Left lung (tissue), 10 donors: Measurements from ENCODE around the gene FLT1. TPM values are rescaled to one million over a fixed set of nuclear protein-coding genes. Genes with fewer than 3 reads are reported as not detected.

Source experiments
- ATAC-seq: fragments of 200-7000 bp; cut with Tn5 transposase; one replicate; pipeline ENCODE4 v1.9.1; 2020; ENCODE audit warnings: moderate library complexity
- DNase-seq, 4 donors: peaks; one replicate each; pipeline ENCODE4 v3.0.0-alpha.2; 2013 to 2020
- H3K27ac ChIP-seq, 2 donors: fragments of 200-600 bp; sonication (generic) in 1 of 2; one replicate each; pipeline versions ENCODE4 v1.5.0 to v1.8.0; 2020 to 2021
- H3K27me3 ChIP-seq, 2 donors: fragments of 200-600 bp; sonication (generic) in 1 of 2; one replicate each; pipeline versions ENCODE4 v1.5.0 to v1.8.0; 2020 to 2021
- H3K36me3 ChIP-seq, 2 donors: fragments of 200-600 bp; sonication (generic) in 1 of 2; one replicate each; pipeline versions ENCODE4 v1.5.0 to v1.8.0; 2020 to 2021
- H3K4me1 ChIP-seq, 2 donors: fragments of 200-600 bp; one replicate each; pipeline ENCODE4 v1.8.0; 2021
- H3K4me3 ChIP-seq, 2 donors: fragments of 200-600 bp; sonication (generic) in 1 of 2; one replicate each; pipeline versions ENCODE4 v1.5.0 to v1.8.0; 2020 to 2021; ENCODE audit warnings: mild to moderate bottlenecking in 1 of 2
- H3K9me3 ChIP-seq, 2 donors: fragments of 200-600 bp; sonication (generic) in 1 of 2; one replicate each; pipeline versions ENCODE4 v1.5.0 to v1.8.0; 2020 to 2021
- CTCF ChIP-seq, 2 donors: fragments of 200-600 bp; sonication (generic) in 1 of 2; IDR thresholded peaks; one replicate each; pipeline versions ENCODE4 v1.5.0 to v1.8.0; 2021; ENCODE audit warnings: antibody characterized with exemption in 2 of 2
- intact Hi-C, 2 donors: fragments of 100-400 bp; cut with DNase I; formaldehyde crosslinking; loops; one replicate each; pipeline versions ENCODE4 v1.11.2 to v1.14.2; 2022
- polyA plus RNA-seq, 6 donors: library from polyadenylated mRNA; unstranded; fragments of 120-200 nt; gene quantifications; one replicate each; pipeline ENCODE4 v1.2.1, GENCODE V29; 2013; ENCODE audit not compliant: insufficient read length in 6 of 6
- total RNA-seq, 2 donors: library from RNA; stranded (reverse); fragmentation: NEBNext Ultra II Directional; extraction: Animal tissue kit (Norgen Biotek cat#: 25700); gene quantifications; one replicate each; pipeline ENCODE4 v1.2.1, GENCODE V29; 2021
- donor health status: DM: no; HTN: yes; CAD: no.
- donor health status: DM: no; HTN: no; CAD: no.

FLT1 gene
- total and polyA plus RNA-seq, 8 donors = 21.3 to 30.3 (median 25.3) TPM

- H3K9me3 ChIP-seq = no peaks in the 10 kb centered on the region
- no peak overlapping the region for H3K4me3 ChIP-seq
- no peak overlapping the region for H3K27ac ChIP-seq
- intact Hi-C loops = no loop called here
- TF ChIP-seq CTCF (IDR thresholded peaks at IDR 0.05) = no peak
- no peak for DNase-seq
- H3K4me1 ChIP-seq = no peaks in the 10 kb centered on the region
- no peak for ATAC-seq
- H3K27me3 ChIP-seq = peaks cover 0 to 17% of the 10 kb centered on the region in 2 donors
- no peaks in the 10 kb centered on the region for H3K36me3 ChIP-seq
Measured at GRCh38 chr13:28373810-28374209, 121.1 kb downstream of the FLT1 start.

GRCh38 chr13:28370448-28370847 lies 124.5 kb downstream of the FLT1 start:
- Histone ChIP-seq H3K36me3 (no peaks in the 10 kb centered on the region), H3K4me3 (no peak overlapping the region), H3K9me3 (no peaks in the 10 kb centered on the region), H3K27ac (no peak overlapping the region), H3K27me3 (peaks cover 0 to 10% of the 10 kb centered on the region in 2 donors), H3K4me1 (no peaks in the 10 kb centered on the region)
- intact Hi-C loops = no loop called here
- no peak for TF ChIP-seq CTCF (IDR thresholded peaks at IDR 0.05)
- no peak for DNase-seq
- ATAC-seq = no peak

GRCh38 chr13:28358708-28359107 lies 136.2 kb downstream of the FLT1 start:
- DNase-seq = no peak
- no peak overlapping the region for H3K27ac ChIP-seq
- H3K9me3 ChIP-seq = no peaks in the 10 kb centered on the region
- no peak for TF ChIP-seq CTCF (IDR thresholded peaks at IDR 0.05)
- peaks cover 0 to 13% of the 10 kb centered on the region in 2 donors for H3K4me1 ChIP-seq
- no peak for ATAC-seq
- H3K4me3 ChIP-seq = no peak overlapping the region
- intact Hi-C loops = no loop called here
- H3K36me3 ChIP-seq = no peaks in the 10 kb centered on the region
- peaks cover 0 to 7% of the 10 kb centered on the region in 2 donors for H3K27me3 ChIP-seq

- peaks cover 0 to 13% of the 10 kb centered on the region in 2 donors for H3K4me1 ChIP-seq
- H3K36me3 ChIP-seq = no peaks in the 10 kb centered on the region
- no peak for TF ChIP-seq CTCF (IDR thresholded peaks at IDR 0.05)
- intact Hi-C loops = no loop called here
- H3K27me3 ChIP-seq = peaks cover 0 to 5% of the 10 kb centered on the region in 2 donors
- H3K9me3 ChIP-seq = no peaks in the 10 kb centered on the region
- ATAC-seq (peak; percentile 54), DNase-seq (no peak)
- H3K27ac ChIP-seq = no peak overlapping the region
- no peak overlapping the region for H3K4me3 ChIP-seq
Measured at GRCh38 chr13:28357911-28358433, 137.0 kb downstream of the FLT1 start.

- ATAC-seq (no peak), DNase-seq (no peak)
- H3K27me3 ChIP-seq = peaks cover 0 to 5% of the 10 kb centered on the region in 2 donors
- H3K4me3 ChIP-seq = no peak overlapping the region
- H3K4me1 ChIP-seq = peaks cover 0 to 13% of the 10 kb centered on the region in 2 donors
- TF ChIP-seq CTCF (IDR thresholded peaks at IDR 0.05) = no peak
- no peaks in the 10 kb centered on the region for H3K9me3 ChIP-seq
- no peaks in the 10 kb centered on the region for H3K36me3 ChIP-seq
- intact Hi-C loops = no loop called here
- no peak overlapping the region for H3K27ac ChIP-seq
Measured at GRCh38 chr13:28357247-28357825, 137.6 kb downstream of the FLT1 start.
